ENCODE results near the gene KIAA0930.

The KIAA0930 gene

DNA sequence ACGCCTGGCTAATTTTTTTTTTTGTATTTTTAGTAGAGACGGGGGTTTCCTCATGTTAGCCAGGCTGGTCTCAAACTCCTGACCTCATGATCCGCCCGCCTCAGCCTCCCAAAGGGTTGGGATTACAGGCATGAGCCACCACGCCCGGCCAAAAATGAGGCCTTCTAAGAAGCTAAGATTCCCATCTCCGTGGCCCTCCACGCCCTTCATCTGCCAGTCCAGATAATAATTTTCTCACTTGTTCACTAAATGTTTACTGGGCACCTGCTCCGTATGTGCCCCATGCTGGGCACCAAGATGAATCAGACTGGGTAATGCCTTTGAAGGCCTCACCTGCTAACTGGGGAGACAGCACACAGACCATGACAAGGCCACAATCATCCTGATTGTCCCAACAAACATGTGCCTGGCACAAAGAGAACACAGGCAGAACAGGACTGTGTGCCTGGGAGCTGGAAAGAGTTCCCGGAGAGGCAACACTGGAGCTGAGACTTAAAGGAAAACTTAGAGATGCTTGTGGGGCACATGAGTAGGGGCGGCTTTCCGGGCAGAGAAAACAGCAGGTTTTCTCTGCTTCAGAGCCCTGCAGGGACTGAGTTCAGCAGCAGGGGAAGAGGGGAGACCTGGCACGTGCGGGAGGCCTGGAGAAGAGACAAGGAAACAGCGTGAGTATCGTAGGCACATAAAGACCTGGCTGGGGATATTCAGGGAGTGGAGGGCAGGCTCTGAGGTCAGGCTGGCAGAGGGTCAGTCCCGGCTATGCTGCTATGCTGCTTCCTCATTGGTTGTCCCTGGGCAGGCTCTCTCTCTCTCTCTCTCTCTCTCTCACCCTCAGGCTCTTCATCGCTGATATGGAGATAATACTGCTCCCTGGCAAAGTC is 2.4 kb downstream of the KIAA0930 start:
- DNase-seq (ENCODE audit: low read depth in 1 of 2, low spot score in 1 of 2) = no peak

DNA sequence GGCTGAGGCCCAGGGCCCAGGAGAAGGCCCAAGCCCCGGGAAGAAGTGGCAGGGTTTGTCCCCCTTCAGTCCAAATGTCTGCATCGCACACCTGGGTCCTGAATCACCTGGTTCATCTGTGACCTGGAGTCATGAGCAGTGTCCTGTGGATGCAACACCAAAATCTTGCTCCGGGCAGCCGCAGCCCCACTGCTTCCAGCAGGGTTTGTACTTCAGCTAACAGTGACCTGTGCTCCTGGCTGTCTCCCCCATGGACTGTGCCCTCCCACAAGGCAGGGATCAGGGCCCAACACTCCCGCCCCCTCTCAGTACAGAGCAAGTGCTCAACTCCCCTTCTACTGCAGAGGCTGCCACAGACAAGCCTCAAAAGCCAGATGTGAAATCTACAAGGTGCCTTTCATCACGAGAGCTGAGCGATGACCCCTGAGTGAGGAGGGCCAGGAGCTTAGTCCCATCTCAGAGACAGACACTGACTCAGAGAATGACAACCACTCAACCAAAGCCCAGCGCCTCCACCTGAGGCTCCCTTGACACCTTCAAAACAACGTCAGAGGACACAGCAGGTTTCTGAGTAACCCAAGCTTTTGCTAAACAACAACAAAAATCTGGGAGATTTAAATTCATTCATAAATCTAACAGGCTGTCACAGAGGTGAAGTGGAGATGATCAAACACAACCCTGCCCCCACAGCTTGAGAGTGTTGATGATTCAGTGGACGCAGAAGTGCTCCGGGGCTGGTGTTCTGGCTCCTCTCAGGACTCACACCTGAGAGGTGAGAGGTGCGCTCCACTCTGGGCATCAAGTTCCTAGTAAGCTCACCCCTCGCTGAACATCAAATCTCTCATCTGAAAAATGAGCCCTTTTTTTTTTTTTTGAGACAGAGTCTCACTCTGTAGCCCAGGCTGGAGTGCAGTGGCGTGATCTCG is 3.4 kb downstream of the KIAA0930 start:
- DNase-seq (ENCODE audit: low read depth in 1 of 2, low spot score in 1 of 2) = no peak

DNA sequence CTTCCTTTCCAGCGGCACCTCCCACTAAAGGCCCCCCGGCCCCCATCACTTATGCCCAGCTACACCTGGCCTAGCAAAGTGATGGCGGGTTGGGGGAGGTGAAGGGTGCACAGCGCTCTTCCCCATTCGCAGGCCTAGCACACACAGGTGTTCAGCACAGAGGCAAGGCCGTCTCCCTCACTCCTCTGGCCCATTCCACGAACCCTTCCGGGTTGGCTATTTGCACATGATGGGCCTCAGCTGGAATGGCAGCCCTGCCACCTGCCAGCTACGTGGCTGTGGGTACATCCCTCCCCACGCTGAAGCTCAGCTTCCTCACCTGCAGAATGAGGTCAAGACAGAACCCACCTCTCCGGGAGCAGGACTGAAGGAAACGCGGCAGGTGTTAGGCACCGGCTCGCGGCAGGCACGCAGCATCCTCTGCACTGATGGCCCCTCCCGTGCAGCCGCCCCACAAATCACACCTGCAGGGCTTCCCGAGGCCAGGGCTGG is 4.8 kb downstream of the KIAA0930 start:
- DNase-seq (ENCODE audit: low read depth in 1 of 2, low spot score in 1 of 2) = no peak

DNA sequence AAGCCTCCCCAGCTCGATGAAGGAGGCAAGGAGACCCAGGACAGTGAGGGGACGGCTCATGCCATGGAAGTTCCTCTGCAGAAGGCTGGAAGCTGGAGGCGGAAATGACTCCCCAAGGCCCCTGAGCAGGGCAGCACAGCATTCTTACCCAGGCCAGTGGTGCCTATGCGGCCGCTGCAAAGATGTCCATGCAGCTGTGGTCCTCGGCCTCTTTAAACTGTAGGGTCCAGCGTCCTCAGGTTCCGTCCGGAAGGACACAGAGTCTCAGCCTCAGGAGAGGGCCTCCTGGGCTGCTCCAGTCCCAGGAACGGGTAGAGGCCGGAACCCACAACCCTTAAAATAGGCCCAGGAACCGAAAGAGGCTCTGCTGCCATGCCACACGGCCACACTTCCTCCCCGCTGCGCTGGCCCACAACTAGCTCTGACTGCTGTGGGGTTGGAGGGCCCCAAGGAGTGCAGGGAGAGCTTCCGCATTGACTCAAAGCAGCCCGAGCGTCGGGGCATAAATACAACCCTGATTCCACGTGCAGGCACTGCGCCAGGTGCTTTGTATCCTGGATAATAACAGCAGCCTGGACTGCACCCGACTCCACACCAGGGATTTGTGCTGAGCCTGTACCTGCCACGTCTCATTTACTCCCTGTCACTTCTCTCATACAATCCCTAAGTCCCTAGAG is 5.5 kb downstream of the KIAA0930 start:
- no peak for DNase-seq (ENCODE audit: low read depth in 1 of 2, low spot score in 1 of 2)

DNA sequence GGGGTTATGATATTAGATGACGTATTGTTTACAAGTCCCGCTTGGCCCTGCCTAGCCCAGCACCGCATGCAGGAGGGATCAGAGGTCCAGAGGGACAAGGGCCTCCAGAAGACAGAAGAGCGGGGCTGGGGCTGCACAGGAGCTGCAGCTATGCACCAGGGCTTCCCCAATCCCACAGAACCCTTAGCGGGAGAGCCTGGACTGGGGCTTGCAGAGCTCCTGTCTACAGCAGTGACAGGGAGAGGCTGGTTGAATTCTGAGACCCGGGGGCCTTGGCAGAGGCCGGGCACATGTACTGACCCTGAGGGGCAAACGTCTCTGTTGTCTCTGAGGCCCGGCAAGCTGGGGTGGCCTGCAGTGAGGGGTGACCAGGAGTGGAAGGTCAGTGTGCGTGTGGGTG is 6.9 kb downstream of the KIAA0930 start:
- DNase-seq (ENCODE audit: low read depth in 1 of 2, low spot score in 1 of 2) = no peak

DNA sequence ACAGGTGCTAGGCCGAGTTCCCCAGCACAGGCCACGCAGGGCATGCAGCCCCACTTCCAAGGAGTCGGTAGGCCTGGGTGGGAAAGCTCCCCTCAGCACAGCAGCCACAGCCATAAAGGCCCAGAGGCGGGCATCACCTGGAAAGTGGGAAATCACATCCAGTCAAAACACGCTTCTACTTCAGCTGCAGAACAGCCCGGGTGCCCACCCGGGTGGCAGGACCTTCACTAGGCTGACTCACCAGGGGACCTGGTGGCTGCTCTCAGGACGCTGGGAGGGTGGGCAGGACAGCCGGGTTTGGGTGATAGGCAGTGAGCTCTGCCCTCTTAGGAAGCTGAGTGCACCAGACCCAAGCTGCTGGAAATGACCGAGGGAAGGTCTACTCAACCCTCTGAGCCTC is 7.3 kb downstream of the KIAA0930 start:
- DNase-seq (ENCODE audit: low read depth in 1 of 2, low spot score in 1 of 2) = no peak

DNA sequence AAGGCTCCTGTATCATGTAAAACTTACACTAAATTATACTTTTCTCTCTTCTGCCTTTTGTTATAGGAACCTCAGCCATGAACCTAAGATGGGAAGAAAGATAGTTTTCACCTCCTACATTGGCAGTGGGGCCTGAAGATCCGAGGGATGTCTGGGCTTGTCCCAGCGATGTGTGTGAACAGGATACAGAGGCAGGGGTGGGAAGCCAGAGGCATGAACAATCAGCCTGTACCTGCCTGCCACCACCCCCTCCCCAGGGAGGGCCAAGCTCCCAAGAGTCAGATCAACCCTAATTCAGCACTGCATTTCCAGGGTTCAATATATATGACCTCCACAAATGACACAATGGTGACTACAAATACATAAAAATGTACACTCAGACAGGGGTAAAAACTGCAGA is 9.4 kb downstream of the KIAA0930 start:
- no peak for DNase-seq (ENCODE audit: low read depth in 1 of 2, low spot score in 1 of 2)

DNA sequence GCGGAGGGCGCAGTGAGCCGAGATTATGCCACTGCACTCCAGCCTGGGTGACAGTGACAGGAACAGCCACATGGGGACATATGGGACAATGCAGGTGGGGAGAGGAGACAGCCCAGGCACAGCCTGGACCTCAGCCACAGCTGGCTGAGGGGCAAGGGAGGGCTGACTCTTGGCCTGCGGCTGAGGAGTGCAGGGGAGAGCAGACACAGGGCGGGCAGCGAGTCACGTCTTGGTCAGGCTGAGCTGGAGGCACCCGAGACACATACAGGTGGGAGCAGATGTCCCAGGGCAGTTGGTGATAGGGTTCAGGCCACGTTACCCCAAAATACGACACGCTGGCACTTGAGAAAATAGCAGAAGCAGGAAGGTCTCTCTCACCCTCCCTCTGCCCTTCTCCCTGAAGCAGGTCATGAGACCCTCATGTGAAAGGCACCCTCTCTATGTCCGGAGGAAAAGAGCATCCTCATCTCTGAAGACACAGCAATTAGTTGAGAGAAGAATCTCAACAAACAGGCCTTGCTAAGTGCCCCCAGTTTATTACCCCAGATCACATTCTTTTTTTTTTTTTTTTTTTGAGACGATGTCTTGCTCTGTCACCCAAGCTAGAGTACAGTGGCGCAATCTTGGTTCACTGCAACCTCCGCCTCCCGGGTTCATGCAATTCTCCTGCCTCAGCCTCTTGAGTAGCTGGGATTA is 10.5 kb downstream of the KIAA0930 start:
- DNase-seq (ENCODE audit: low read depth in 1 of 2, low spot score in 1 of 2) = no peak

DNA sequence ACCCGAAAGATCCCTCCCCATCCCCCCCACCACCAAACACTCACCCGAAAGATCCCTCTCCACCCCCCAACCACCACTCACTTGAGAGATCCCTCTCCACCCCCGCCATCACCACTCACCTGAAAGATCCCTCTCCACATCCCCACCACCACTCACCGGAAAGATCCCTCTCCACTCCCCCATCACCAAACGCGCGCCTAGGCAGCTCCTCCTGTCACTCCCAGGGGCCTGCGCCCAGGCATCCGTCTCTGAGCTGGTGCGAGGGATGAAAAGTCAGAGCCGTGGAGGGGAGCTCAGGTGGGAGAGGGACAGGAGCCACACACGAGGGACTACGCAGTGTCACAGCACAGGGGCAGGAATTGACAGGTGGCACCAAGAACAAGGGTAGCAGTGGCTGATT is 11.5 kb downstream of the KIAA0930 start:
- DNase-seq (ENCODE audit: low read depth in 1 of 2, low spot score in 1 of 2) = no peak

DNA sequence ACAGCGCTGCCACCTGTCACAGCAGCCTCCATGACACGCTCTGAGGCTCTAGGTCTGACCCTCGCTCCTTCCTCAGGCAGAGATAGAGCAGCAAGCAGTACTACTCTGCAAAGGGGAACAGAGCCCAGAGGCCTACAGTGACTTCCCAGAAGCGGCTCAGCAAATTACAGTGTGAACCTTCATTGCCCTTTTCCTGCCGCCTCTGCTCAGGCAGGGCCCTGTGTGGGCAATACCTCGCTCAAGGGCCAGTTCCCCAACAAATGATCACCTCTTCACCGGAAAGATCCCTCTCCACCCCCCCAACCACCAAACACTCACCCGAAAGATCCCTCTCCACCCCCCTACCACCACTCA is 12.3 kb downstream of the KIAA0930 start:
- DNase-seq (ENCODE audit: low read depth in 1 of 2, low spot score in 1 of 2) = no peak

DNA sequence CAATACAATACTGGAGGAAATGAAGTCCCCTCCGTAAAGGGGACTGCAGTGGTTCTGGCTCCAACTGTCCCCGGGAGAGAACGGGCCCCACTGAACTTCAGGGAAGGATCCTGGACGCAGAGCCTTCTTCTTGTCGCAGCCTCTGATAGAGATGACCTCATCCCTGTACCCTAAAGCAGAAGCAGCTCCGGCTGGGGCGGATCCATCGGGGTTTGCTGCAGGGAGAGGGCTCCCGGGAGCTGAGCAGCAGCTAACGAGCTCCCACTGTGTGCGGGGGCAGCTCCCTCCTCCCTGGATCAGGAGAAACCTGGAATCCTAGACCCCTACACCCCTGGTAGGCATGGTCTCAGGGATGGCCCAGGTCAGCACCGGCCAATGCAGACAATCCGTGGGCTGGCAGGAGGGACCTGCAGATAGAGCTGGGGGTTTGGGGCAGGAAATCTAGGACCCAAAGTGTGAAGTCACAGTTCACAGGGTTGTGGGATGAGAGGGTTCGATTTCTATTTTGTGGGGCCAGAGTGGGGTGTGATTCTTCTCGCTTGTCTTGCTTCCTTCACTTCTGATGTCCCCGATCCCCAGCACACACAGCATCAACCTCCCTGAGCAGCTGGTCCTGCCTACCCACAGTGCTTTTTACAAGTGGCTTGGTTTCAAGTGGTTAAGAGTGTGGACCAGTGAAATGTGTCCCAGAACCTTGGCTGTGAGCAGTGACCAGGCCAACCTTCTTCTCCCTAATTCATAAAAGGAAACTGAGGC is 12.9 kb downstream of the KIAA0930 start:
- DNase-seq (ENCODE audit: low read depth in 1 of 2, low spot score in 1 of 2) = no peak

DNA sequence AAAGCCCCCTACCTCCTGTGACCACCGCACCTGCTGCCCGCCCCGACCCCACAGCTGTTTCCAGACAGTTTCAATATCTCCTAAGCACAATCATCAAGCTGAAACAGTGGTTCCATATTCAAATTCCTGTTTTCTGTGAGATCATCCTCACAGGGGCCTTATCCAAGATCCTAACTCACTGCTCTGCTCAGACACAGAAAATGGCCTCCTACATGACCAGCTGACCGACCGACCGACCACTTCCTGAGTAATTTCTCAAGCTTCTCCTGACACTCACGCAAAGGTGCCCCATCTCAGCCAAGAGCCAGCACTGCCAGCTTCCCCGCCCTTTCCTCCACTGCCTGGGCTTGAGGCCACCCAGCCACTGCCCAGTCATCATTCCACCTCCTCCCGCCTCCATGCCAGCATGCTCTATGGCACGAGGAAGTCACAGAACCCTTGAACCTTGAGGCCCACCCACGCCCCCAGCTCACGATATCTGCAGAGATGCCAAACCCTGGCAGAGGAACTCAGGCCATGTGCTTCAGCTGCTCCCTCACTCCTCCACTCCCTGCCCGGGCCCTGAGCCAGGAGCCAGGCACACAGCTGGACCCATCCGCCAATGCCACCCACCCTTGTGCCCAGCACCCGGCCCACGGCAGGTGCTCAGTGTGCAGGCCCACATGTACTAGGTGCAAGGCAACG is 14.0 kb downstream of the KIAA0930 start:
- DNase-seq (ENCODE audit: low read depth in 1 of 2, low spot score in 1 of 2) = no peak

DNA sequence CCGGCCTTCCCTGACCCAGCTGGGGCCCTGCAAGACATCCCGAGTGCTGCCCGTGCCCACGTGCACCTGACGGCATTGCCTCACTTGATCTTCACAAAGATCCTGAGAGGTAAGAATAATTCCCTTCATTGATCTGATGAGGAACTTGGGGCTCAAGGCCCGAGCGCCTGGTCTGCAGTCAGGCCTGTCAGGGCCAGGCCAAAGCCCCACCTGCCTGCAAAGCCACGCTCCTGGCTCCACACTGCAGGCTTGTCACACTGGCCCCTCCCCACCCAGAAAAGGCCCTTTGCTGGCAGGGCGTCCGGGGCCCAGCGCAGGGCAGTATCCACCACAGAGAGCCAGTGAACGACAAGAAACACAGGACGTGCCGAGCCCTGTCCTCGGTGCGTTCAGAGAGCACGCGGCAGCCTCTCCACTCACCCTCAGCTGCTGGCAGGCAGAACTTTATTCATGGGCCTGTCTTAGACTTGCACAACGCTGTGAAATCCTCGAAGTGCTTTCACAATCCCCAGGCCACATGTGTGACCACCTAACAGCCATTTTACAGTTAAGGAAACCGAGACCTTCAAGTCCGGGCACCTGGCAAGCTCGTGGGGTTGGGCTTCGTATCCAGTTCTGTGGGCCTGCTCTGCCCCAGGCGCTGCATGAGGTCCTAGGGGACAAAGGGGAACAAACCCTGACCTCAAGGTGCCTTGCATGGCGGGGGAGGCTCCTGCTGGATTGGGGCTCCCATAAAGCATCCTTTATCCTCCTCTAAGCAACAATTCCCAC is 14.8 kb downstream of the KIAA0930 start:
- DNase-seq (ENCODE audit: low read depth in 1 of 2, low spot score in 1 of 2) = no peak

DNA sequence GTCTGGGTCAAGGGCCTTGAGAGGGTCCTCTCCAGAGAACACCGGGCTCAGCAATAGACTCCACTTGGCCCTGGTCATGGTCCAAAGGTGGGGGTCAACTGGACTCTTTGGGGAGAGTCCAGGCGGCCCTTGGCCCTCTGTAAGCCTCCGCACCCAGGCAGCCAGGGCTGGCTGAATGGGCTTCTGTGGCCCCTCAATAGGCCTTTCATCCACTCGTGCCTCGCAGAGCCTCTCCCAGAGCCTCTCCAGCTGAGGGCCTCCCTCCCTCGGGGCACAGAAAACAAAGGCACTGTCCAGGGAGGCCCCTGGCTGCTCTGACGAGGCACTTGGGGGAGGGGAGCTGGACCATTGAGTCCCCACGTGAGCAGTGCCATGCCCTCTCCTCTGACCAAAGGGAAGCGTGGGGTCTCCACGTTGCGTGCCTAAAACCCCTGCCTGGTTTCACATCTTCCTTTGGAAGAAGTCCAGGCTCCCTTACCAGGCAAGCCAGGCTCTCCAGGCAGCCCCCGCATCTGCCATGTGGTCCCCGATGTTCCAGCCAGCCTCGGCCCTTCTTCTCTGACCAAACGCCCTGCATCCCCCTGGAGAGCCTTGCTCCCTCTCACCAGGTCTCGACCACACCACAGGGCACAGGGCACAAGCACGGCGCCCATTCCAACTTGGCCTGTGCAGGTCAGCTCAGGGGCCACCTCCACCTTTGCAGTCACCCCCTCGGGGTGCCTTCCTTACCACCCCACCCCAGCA is 15.5 kb downstream of the KIAA0930 start:
- no peak for DNase-seq (ENCODE audit: low read depth in 1 of 2, low spot score in 1 of 2)

DNA sequence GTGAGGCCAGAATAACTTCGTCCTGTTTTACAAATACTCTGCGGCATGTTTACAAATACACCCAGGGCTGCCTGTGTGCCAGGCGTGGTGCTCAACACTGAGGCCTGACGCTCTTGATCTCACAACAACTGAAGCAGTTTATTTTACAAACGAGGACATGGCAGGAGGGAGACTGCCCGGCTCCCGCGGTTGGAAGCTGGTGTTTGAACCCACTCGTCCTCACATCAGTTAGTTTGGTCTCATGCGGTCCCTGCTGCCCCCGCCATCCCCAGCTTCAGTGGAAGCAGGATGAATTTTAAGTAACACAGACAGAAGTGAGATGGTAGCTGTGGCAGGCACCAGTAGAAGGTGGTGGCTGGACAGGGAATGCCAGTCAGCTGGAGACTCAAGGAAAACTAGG is 16.4 kb downstream of the KIAA0930 start:
- DNase-seq (ENCODE audit: low read depth in 1 of 2, low spot score in 1 of 2) = no peak

DNA sequence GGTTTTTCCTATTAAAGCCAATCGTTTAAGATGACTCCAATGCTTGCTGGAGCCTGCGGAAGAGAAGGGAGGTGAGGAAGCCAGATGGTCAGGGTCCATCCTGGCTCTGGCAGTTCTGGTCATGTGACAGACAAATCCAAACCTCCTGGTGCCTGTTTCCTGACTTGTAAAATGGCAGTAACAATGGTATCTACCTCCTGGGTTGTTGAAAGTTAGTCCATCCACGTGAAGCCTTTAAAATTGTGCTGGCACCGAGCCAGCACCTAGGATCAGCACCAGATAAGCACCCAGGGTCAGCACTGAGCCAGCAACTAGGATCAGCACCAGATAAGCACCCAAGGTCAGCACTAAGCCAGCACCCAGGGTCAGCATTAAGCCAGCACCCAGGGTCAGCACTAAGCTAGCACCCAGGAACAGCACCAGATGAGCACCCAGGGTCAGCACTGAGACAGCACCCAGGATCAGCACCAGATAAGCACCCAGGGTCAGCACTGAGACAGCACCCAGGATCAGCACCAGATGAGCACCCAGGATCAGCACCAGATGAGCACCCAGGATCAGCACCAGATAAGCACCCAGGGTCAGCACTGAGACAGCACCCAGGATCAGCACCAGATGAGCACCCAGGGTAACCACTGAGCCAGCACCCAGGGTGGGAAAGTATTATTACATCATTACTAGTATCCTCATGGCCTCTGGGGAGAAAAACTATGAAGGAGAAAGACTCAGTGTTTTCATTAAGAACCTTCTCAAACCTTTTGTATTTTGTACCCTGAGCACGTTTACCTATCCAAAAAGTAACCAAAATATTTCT is 17.2 kb downstream of the KIAA0930 start:
- DNase-seq (ENCODE audit: low read depth in 1 of 2, low spot score in 1 of 2) = no peak

DNA sequence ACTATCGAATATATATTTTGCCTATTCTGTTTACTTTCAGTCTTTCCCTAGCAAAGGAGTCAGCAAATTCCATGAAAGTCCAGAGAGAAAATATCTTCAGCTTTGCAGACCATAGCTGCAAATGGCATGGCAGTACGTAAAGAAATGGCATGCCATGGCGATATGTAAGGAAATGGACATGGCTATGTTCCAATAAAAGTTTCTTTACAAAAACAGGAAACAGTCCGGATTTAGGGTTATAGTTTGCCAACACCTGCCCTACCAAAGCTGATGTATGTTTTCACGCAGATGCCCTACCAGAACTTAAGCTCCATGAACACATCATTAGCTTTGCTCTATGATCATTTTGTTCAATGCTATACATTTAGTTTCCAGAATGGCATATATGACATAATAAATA is 19.5 kb downstream of the KIAA0930 start:
- DNase-seq (ENCODE audit: low read depth in 1 of 2, low spot score in 1 of 2) = no peak

Measured in stimulated activated CD4-positive, alpha-beta T cell treated with anti-CD3 and anti-CD28 coated beads, Interleukin-15, amount 100 ng/mL, for 1 hour (primary cell).